K562 (cell line): Measurements from ENCODE around the gene ALS2. TPM values are rescaled to one million over a fixed set of nuclear protein-coding genes. Genes with fewer than 3 reads are reported as not detected.

ENCODE experiments used
- ATAC-seq: fragments of 200-7000 bp; cut with Tn5 transposase; 3 replicates; pipeline ENCODE4 v1.9.1; 2020; ENCODE audit warnings: moderate library complexity
- BruUV-seq: library from RNA; stranded (reverse); fragments of 400-500 nt; replicated peaks from 2 replicates; lab custom pipeline; 2021; lab: Mats Ljungman, UMichigan
- CTCF ChIA-PET: fragments of 300-600 bp; formaldehyde crosslinking; extraction: SDS; loops from one replicate; lab custom pipeline; 2021; ENCODE audit warnings: low intra/inter-chr PET ratio; lab: Yijun Ruan, JAX
- POLR2A ChIA-PET: fragments of 300-600, 350-650 bp; sonication (Branson Sonifier 250); formaldehyde crosslinking; extraction: SDS; loops from one replicate; lab custom pipeline; 2021; ENCODE audit warnings: antibody characterized with exemption, inconsistent platforms; lab: Yijun Ruan, JAX
- DNase-seq, 4 experiments: peaks; one replicate each; pipeline versions ENCODE4 v3.0.0 to v3.0.0-alpha.2; 2011 to 2018; ENCODE audit warnings: low spot score in 3 of 4, mixed read lengths in 3 of 4; ENCODE audit errors: extremely low read depth in 1 of 4
- FAIRE-seq: peaks from 2 replicates; lab custom pipeline; 2011; peaks lifted over from hg19 to GRCh38; lab: Jason Lieb, UNC
- H2AFZ ChIP-seq: 2 replicates; pipeline ENCODE4 v1.6.0; 2011; ENCODE audit warnings: low read depth, low read length, control low read depth, inconsistent platforms
- H3K27ac ChIP-seq: fragments of 200-600 bp; 3 replicates; pipeline ENCODE4 v1.8.0; 2011; ENCODE audit warnings: low read depth, mild to moderate bottlenecking, control low read depth, inconsistent platforms, low read length, moderate library complexity, mixed read lengths; ENCODE audit errors: extremely low read depth
- H3K27me3 ChIP-seq, 2 experiments: fragments of 300-600 bp in 1 of 2; 2 replicates in 1 of 2; 3 replicates in 1 of 2; pipeline versions ENCODE4 v1.6.0 to v1.8.0; 2011; ENCODE audit warnings: inconsistent platforms in 2 of 2, low read length in 2 of 2, mild to moderate bottlenecking in 1 of 2, mixed read lengths in 1 of 2, moderate library complexity in 1 of 2; ENCODE audit not compliant: control insufficient read depth in 2 of 2, insufficient read depth in 2 of 2
- H3K36me3 ChIP-seq: fragments of 300-600 bp; 3 replicates; pipeline ENCODE4 v1.8.0; 2011; ENCODE audit warnings: mild to moderate bottlenecking, low read length, inconsistent platforms; ENCODE audit not compliant: control insufficient read depth, insufficient read depth
- H3K4me1 ChIP-seq, 2 experiments: fragments of 200-600 bp in 1 of 2; replicated peaks in 1 of 2; 2 replicates in 1 of 2; 3 replicates in 1 of 2; pipeline versions ENCODE4 v1.5.1 to v1.8.0; 2011; ENCODE audit warnings: inconsistent platforms in 2 of 2, low read length in 2 of 2, mild to moderate bottlenecking in 1 of 2, mixed read lengths in 1 of 2, moderate library complexity in 1 of 2; ENCODE audit not compliant: control insufficient read depth in 2 of 2, insufficient read depth in 2 of 2
- H3K4me2 ChIP-seq: 2 replicates; pipeline ENCODE4 v1.6.1; 2011; ENCODE audit warnings: low read length, control low read depth, inconsistent platforms, mixed read lengths; ENCODE audit not compliant: insufficient read depth
- H3K4me3 ChIP-seq: fragments of 200-600 bp; sonication (generic), shearing (Covaris generic); 2 replicates; pipeline ENCODE4 v1.5.1; 2016; ENCODE audit warnings: control low read depth, inconsistent platforms
- H3K79me2 ChIP-seq: fragments of 200-600 bp; 3 replicates; pipeline ENCODE4 v1.8.0; 2011; ENCODE audit warnings: low read length, inconsistent platforms; ENCODE audit not compliant: control insufficient read depth, insufficient read depth
- H3K9ac ChIP-seq, 2 experiments: 2 replicates each; pipeline versions ENCODE4 v1.6.0 to v1.6.1; 2011; ENCODE audit warnings: low read depth in 2 of 2, low read length in 2 of 2, control low read depth in 1 of 2, inconsistent platforms in 1 of 2, mild to moderate bottlenecking in 1 of 2, mixed read lengths in 1 of 2; ENCODE audit not compliant: insufficient read depth in 1 of 2
- H3K9me1 ChIP-seq: one replicate; pipeline ENCODE4 v1.6.0; 2011; ENCODE audit warnings: inconsistent platforms, mild to moderate bottlenecking, low read length, moderate library complexity; ENCODE audit not compliant: control insufficient read depth, insufficient read depth
- H3K9me3 ChIP-seq: replicated peaks from 2 replicates; pipeline ENCODE4 v1.5.1; 2011; ENCODE audit warnings: low read depth, low read length, inconsistent platforms; ENCODE audit not compliant: control insufficient read depth, insufficient read depth
- H4K20me1 ChIP-seq: replicated peaks from 2 replicates; pipeline ENCODE4 v1.6.1; 2011; ENCODE audit warnings: low read length, inconsistent platforms, mixed read lengths; ENCODE audit not compliant: control insufficient read depth, insufficient read depth
- AFF4 ChIP-seq: sonication (generic); formaldehyde crosslinking; IDR thresholded peaks from 2 replicates; pipeline ENCODE4 v1.8.0; 2023; ENCODE audit warnings: mild to moderate bottlenecking, missing genetic modification reagents
- CCAR2 ChIP-seq: fragments of 200-400 bp; formaldehyde crosslinking; IDR thresholded peaks from 2 replicates; pipeline ENCODE4 v1.6.1; 2017; ENCODE audit warnings: mild to moderate bottlenecking, low read depth, low read length
- DPF2 ChIP-seq: fragments of 450-650 bp; IDR thresholded peaks from 2 replicates; pipeline ENCODE4 v1.6.1; 2016
- FIP1L1 ChIP-seq: fragments of 200-400 bp; formaldehyde crosslinking; IDR thresholded peaks from 2 replicates; pipeline ENCODE4 v1.6.1; 2018; ENCODE audit warnings: mild to moderate bottlenecking, low read depth, low read length; ENCODE audit not compliant: poor library complexity, severe bottlenecking
- GATA2 ChIP-seq: sonication (generic); formaldehyde crosslinking; IDR thresholded peaks from 2 replicates; pipeline ENCODE4 v1.4.0; 2020; ENCODE audit warnings: mild to moderate bottlenecking, missing genetic modification reagents
- ILF3 ChIP-seq: fragments of 450-650 bp; IDR thresholded peaks from 2 replicates; pipeline ENCODE4 v1.6.1; 2018; ENCODE audit warnings: antibody characterized with exemption, mild to moderate bottlenecking, moderate library complexity, borderline replicate concordance
- KAT7 ChIP-seq: sonication (generic); formaldehyde crosslinking; IDR thresholded peaks from 2 replicates; pipeline ENCODE4 v1.8.0; 2022; ENCODE audit warnings: missing genetic modification reagents, mild to moderate bottlenecking, borderline replicate concordance
- MCM3 ChIP-seq: fragments of 450-650 bp; IDR thresholded peaks from 2 replicates; pipeline ENCODE4 v1.6.1; 2016
- MTA1 ChIP-seq: fragments of 450-650 bp; IDR thresholded peaks from 2 replicates; pipeline ENCODE4 v1.6.1; 2017; ENCODE audit warnings: borderline replicate concordance
- RBM14 ChIP-seq: fragments of 200-400 bp; formaldehyde crosslinking; IDR thresholded peaks from 2 replicates; pipeline ENCODE4 v1.6.1; 2018; ENCODE audit warnings: low read depth, mild to moderate bottlenecking, low read length, moderate library complexity, borderline replicate concordance; ENCODE audit not compliant: insufficient read depth
- SLC30A9 ChIP-seq: fragments of 250-450 bp; sonication (Bioruptor Pico); IDR thresholded peaks from 2 replicates; pipeline ENCODE4 v1.8.0; 2022; ENCODE audit warnings: mild to moderate bottlenecking, moderate library complexity
- TBL1XR1 ChIP-seq, 2 experiments: IDR thresholded peaks; 2 replicates each; pipeline ENCODE4 v1.6.1; 2012; ENCODE audit warnings: improper control_type of control experiment in 2 of 2, low read length in 2 of 2, mild to moderate bottlenecking in 1 of 2
- ZHX1 ChIP-seq: fragments of 150-350 bp; conservative IDR thresholded peaks from 2 replicates; pipeline ENCODE4 v1.6.1; 2014; ENCODE audit warnings: low read length
- WGBS: fragments of 100-300 bp; shearing (Covaris generic); methylation state at CpG from one replicate; pipeline ENCODE4 v1.1.6; 2016; ENCODE audit warnings: low coverage, mixed read lengths; ENCODE audit not compliant: insufficient coverage; ENCODE audit errors: missing lambda C conversion rate; 5-methylcytosine and 5-hydroxymethylcytosine counted together
- in situ Hi-C: fragments of 300-500 bp; cut with MboI; formaldehyde crosslinking; loops from 4 replicates; pipeline ENCODE4 v1.15.0; 2018; ENCODE audit warnings: inconsistent platforms, mixed read lengths
- intact Hi-C: fragments of 100-400 bp; cut with micrococcal nuclease; formaldehyde crosslinking; loops from 2 replicates; pipeline ENCODE4 v1.14.2; 2022
- polyA plus RNA-seq, 8 experiments: library from polyadenylated mRNA; depleted of rRNA in 4 of 8; stranded (reverse) in 5 of 8; unstranded in 3 of 8; fragments of >200 nt; fragmentation: Nextera tagmentation in 2 of 8; fragmentation: Illumina TruSeq in 1 of 8; extraction: Ambion mirVana in 2 of 8; extraction: Trizol in 1 of 8; gene quantifications; 2 replicates each; pipeline versions ENCODE4 v1.2.1 to v1.2.3, GENCODE V29; 2011 to 2014; ENCODE audit warnings: inconsistent platforms in 1 of 8, missing spikeins in 1 of 8
- total RNA-seq, 7 experiments: library from RNA; depleted of rRNA in 6 of 7; stranded (reverse); fragments of >200 nt in 6 of 7; fragmentation: Illumina TruSeq in 2 of 7; extraction: Trizol in 2 of 7; gene quantifications; 2 replicates each; pipeline versions ENCODE4 v1.2.1 to v1.2.3, GENCODE V29; 2011 to 2021; ENCODE audit warnings: low replicate concordance in 1 of 7

The ALS2 gene
- total and polyA plus RNA-seq, 9 of the 15 experiments (the other 6 are each of a cell fraction or from before 2014, with no cell fraction given), result 5.2 to 17.7 (median 11.6) TPM

GRCh38 chr2:201828220-201828619 is 47.5 kb upstream of the ALS2 start:
- 0% methylated on average over 2 of the region's 2 CpGs for WGBS
- Histone ChIP-seq H4K20me1 (no peaks in the 10 kb centered on the region), H3K79me2 (no peaks in the 10 kb centered on the region), H3K36me3 (no peaks in the 10 kb centered on the region), H3K27me3 (no peaks in the 10 kb centered on the region; a peak in 1 of 5 replicates), H3K9me1 (no peaks in the 10 kb centered on the region), H2AFZ (no peak overlapping the region), H3K4me2 (no peak overlapping the region), H3K4me3 (no peak overlapping the region), H3K27ac (no peak overlapping the region), H3K4me1 (no peaks in the 10 kb centered on the region), H3K9ac (no peak overlapping the region), H3K9me3 (no peaks in the 10 kb centered on the region)
- TF ChIP-seq MCM3 (no peak), ZHX1 (no peak), TBL1XR1 (IDR thresholded peaks at IDR 0.05; ENCODE audit: low read length in 2 of 2) (no peak), AFF4 (CRISPR knock-in tag) (no peak), CCAR2 (no peak), DPF2 (no peak), KAT7 (CRISPR knock-in tag) (no peak), FIP1L1 (no peak), SLC30A9 (CRISPR knock-in tag) (no peak), GATA2 (CRISPR knock-in tag) (no peak), RBM14 (no peak), MTA1 (no peak), ILF3 (no peak)
- CTCF ChIA-PET, result no interaction called here
- no TSS peak for BruUV-seq
- intact Hi-C loops, result no loop called here
- FAIRE-seq (no peak), DNase-seq (no peak), ATAC-seq (no peak)
- POLR2A ChIA-PET, result no interaction called here
- in situ Hi-C loops, result no loop called here
